Fibroblast of lung (primary cell): ENCODE data around the gene CCL2. TPM values are rescaled to one million over a fixed set of nuclear protein-coding genes. Genes with fewer than 3 reads are reported as not detected.

Experiments
- DNase-seq, 2 donors: peaks; one replicate each; pipeline versions ENCODE4 v3.0.0 to v3.0.0-alpha.2; 2010; ENCODE audit warnings: low read depth in 2 of 2
- H2AFZ ChIP-seq: 2 replicates; pipeline ENCODE4 v1.5.1; 2012; ENCODE audit warnings: low read length, control low read depth, inconsistent platforms
- H3K27ac ChIP-seq: 2 replicates; pipeline ENCODE4 v1.5.1; 2011; ENCODE audit warnings: low read length, control low read depth; ENCODE audit not compliant: insufficient read depth
- H3K27me3 ChIP-seq: 2 replicates; pipeline ENCODE4 v1.5.1; 2011; ENCODE audit warnings: mild to moderate bottlenecking, low read length; ENCODE audit not compliant: control insufficient read depth, insufficient read depth
- H3K36me3 ChIP-seq: 2 replicates; pipeline ENCODE4 v1.5.1; 2011; ENCODE audit warnings: low read length; ENCODE audit not compliant: control insufficient read depth, insufficient read depth
- H3K4me1 ChIP-seq: 2 replicates; pipeline ENCODE4 v1.5.1; 2011; ENCODE audit warnings: low read length; ENCODE audit not compliant: control insufficient read depth, insufficient read depth; ENCODE audit errors: extremely low read depth
- H3K4me2 ChIP-seq: 2 replicates; pipeline ENCODE4 v1.5.1; 2011; ENCODE audit warnings: low read length, control low read depth; ENCODE audit not compliant: insufficient read depth; ENCODE audit errors: extremely low read depth
- H3K4me3 ChIP-seq, 4 experiments: fragments of 200-600 bp in 1 of 4; sonication (generic) in 1 of 4; replicated peaks in 1 of 4; 2 replicates each; pipeline ENCODE4 v1.5.1; 2011 to 2016; ENCODE audit warnings: low read length in 4 of 4, low read depth in 3 of 4, mild to moderate bottlenecking in 3 of 4, control low read depth in 2 of 4, inconsistent platforms in 1 of 4, mixed read lengths in 1 of 4; ENCODE audit not compliant: insufficient read depth in 1 of 4; ENCODE audit errors: control extremely low read depth in 1 of 4
- H3K79me2 ChIP-seq: 2 replicates; pipeline ENCODE4 v1.5.1; 2012; ENCODE audit warnings: mild to moderate bottlenecking, low read length, inconsistent platforms; ENCODE audit not compliant: control insufficient read depth, insufficient read depth
- H3K9ac ChIP-seq: 2 replicates; pipeline ENCODE4 v1.5.1; 2011; ENCODE audit warnings: mild to moderate bottlenecking, low read length, control low read depth; ENCODE audit not compliant: insufficient read depth
- H3K9me3 ChIP-seq: 2 replicates; pipeline ENCODE4 v1.5.1; 2012; ENCODE audit warnings: low read depth, low read length; ENCODE audit not compliant: control insufficient read depth, insufficient read depth
- H4K20me1 ChIP-seq: 2 replicates; pipeline ENCODE4 v1.5.1; 2011; ENCODE audit warnings: low read length; ENCODE audit not compliant: control insufficient read depth, insufficient read depth; ENCODE audit errors: extremely low read depth
- CTCF ChIP-seq, 2 donors: IDR thresholded peaks in 1 of 2; conservative IDR thresholded peaks in 1 of 2; 1 replicate in 1 of 2; 2 replicates in 1 of 2; pipeline ENCODE4 v1.5.1; 2011 to 2012; ENCODE audit warnings: low read length in 2 of 2, control low read depth in 1 of 2, inconsistent platforms in 1 of 2, low read depth in 1 of 2, mild to moderate bottlenecking in 1 of 2
- EZH2 ChIP-seq: IDR thresholded peaks from 2 replicates; pipeline ENCODE4 v1.5.1; 2012; ENCODE audit warnings: low read length, control low read depth, mild to moderate bottlenecking; ENCODE audit errors: missing control alignments
- polyA minus RNA-seq: library from RNA; depleted of rRNA, polyadenylated mRNA; stranded (reverse); fragments of >200 nt; gene quantifications from 2 replicates; pipeline ENCODE4 v1.2.3, GENCODE V29; 2011; ENCODE audit warnings: low replicate concordance
- polyA plus RNA-seq, 2 donors: library from polyadenylated mRNA; depleted of rRNA in 1 of 2; stranded (reverse) in 1 of 2; unstranded in 1 of 2; fragments of >200 nt; gene quantifications; 2 replicates each; pipeline ENCODE4 v1.2.1, GENCODE V29; 2011 to 2012; ENCODE audit warnings: missing spikeins in 1 of 2
- total RNA-seq: library from RNA; depleted of rRNA; stranded (reverse); fragments of >200 nt; gene quantifications from 2 replicates; pipeline ENCODE4 v1.2.1, GENCODE V29; 2014

CCL2 gene
- 23.1 and 42.9 TPM in 2 replicates for total RNA-seq
- 65.7 and 170 TPM in 2 replicates for polyA plus RNA-seq
- polyA plus RNA-seq (2012) = 41.7 and 132 TPM in 2 replicates
- polyA minus RNA-seq = 30.5 and 101 TPM in 2 replicates

GRCh38 chr17:34254651-34255380 is at the start of gene CCL2:
Gene CCL2 (plus strand): TSS chr17:34255285. CDS start chr17:34255350, 65 bp downstream.
- Histone ChIP-seq H3K79me2 (no peaks in the 10 kb centered on the region), H3K36me3 (no peaks in the 10 kb centered on the region), H3K27me3 (no peaks in the 10 kb centered on the region), H3K4me3 (peak within 1 kb of the TSS; percentile 51 to 66 (median 55)), H4K20me1 (no peaks in the 10 kb centered on the region), H3K27ac (peak within 1 kb of the TSS; percentile 65), H3K9ac (peak within 1 kb of the TSS; percentile 55), H3K9me3 (no peaks in the 10 kb centered on the region), H3K4me1 (peaks cover 34% of the 10 kb centered on the region), H3K4me2 (peak within 1 kb of the TSS; percentile 96), H2AFZ (peak within 1 kb of the TSS; percentile 75)
- TF ChIP-seq CTCF (conservative IDR thresholded peaks at IDR 0.05 in 1 of 2, IDR thresholded peaks at IDR 0.05 in 1 of 2; ENCODE audit: low read depth in 1 of 2, low read length in 2 of 2) = no peak
- TF ChIP-seq EZH2 = no peak
- peak; percentile 66 to 90 for DNase-seq

GRCh38 chr17:34205401-34205800 is 49.7 kb upstream of the CCL2 start:
- Histone ChIP-seq H3K4me3 (no peak overlapping the region), H3K27me3 (no peaks in the 10 kb centered on the region), H2AFZ (no peak overlapping the region), H3K79me2 (no peaks in the 10 kb centered on the region), H3K4me1 (no peaks in the 10 kb centered on the region), H3K9ac (no peak overlapping the region), H3K27ac (no peak overlapping the region), H3K36me3 (no peaks in the 10 kb centered on the region), H4K20me1 (no peaks in the 10 kb centered on the region), H3K4me2 (no peak overlapping the region), H3K9me3 (no peaks in the 10 kb centered on the region)
- TF ChIP-seq EZH2 (no peak), CTCF (conservative IDR thresholded peaks at IDR 0.05 in 1 of 2, IDR thresholded peaks at IDR 0.05 in 1 of 2; ENCODE audit: low read depth in 1 of 2, low read length in 2 of 2) (no peak)
- DNase-seq = no peak

- H3K79me2 ChIP-seq = no peaks in the 10 kb centered on the region
- no peaks in the 10 kb centered on the region for H3K36me3 ChIP-seq
- H3K4me2 ChIP-seq = no peak overlapping the region
- H4K20me1 ChIP-seq = no peaks in the 10 kb centered on the region
- TF ChIP-seq EZH2 (no peak), CTCF (conservative IDR thresholded peaks at IDR 0.05 in 1 of 2, IDR thresholded peaks at IDR 0.05 in 1 of 2; ENCODE audit: low read depth in 1 of 2, low read length in 2 of 2) (no peak)
- H3K9me3 ChIP-seq = no peaks in the 10 kb centered on the region
- no peak overlapping the region for H2AFZ ChIP-seq
- DNase-seq = peak in 1 of 2 donors; percentile 30
- no peak overlapping the region for H3K4me3 ChIP-seq
- no peaks in the 10 kb centered on the region for H3K27me3 ChIP-seq
- no peak overlapping the region for H3K27ac ChIP-seq
- no peak overlapping the region for H3K9ac ChIP-seq
- no peaks in the 10 kb centered on the region for H3K4me1 ChIP-seq
Observed at GRCh38 chr17:34206569-34206968, 48.5 kb upstream of the CCL2 start.
